NCI-H1436 (cell line): ENCODE data around the gene RAB11FIP4.

Source experiments
- DNase-seq: peaks from one replicate; lab custom pipeline; 2025; lab: John Stamatoyannopoulos, UW

RAB11FIP4 gene

DNA sequence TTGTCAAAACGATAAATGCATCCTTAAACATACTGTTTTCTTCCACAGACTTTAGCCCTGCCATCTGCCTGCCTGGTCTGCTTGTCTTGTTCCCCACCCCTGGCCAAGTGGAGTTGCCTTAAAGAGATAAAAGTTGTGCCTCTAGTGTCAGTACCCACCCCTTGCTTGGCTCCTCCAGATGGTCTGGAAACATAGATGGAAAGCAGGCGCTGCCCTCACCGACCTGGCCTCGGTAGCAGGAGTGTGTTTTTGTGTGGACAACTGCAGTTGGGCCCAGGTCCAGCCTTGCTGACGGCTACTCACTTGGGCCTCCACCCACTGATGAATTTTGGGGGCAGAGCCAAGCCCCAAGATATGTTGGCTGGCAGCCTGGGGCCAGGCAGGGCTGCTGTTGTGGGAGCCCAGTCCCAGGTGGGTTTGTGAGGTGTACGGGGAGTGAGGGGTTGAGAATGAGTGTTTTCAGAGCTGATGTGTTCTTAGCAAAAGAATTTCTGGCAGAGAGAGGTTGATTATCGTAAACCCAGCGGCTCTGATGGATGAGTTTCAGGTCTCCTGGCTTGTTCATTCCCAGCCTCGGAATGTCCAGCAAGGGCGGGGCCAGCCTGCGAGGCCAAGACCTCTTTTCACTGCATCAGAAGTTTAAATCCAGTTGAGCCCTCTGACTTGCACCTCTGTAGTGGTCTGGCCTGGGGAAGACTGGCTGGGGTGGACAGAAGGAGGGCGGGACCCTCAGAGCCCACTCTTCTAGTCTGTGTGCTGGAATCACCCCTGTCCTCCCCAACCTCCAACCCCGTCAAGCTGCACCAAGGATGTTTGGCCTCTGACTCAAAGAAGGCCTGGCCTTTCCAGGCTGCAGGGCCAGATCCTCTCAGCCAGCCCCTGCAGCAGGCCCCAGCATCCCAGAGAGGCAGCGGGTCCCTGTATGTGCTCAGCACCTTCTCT, 179.7 kb downstream of the RAB11FIP4 start:
- DNase-seq, result no peak

GRCh38 chr17:31572341-31572740, 180.9 kb downstream of the RAB11FIP4 start:
- no peak for DNase-seq

DNA sequence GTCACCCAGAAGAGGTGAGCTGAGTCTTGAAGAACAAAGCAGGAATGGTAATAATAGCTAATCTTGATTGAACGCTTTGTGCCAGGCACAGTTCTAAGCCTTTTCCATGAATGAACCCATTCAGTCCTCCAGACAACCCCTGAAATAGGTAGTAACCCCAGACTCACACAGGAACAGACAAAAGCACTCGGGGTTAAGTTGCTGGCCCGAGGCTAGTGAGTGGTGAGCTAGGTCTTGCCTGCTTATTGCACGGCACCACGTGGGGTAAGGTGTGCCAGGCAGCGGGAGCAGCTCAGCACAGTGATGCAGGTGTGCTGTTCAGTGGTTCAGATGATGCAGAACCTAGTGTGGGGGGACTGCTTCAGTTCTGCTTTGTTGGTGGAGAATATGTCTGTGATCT, 181.6 kb downstream of the RAB11FIP4 start:
- no peak for DNase-seq

DNA sequence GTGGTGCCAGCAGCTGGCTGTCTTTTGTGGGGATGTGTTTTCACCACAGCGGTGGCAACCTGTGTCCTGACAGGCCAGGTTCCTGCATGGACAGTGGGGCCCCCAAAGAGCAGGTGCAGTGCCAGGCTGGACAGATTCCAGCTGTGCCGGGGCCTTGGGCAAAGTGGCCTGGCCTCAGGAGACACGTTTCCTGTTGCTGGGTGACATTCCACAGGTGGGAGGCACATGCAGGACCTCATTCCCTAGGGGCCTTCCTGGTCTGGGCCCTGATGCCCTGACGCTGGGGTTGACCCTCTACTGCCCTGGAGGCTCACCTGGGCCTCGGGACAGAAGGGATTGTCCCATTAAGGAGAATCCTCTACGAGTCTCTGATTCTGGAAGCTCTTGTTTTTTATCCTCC, 182.4 kb downstream of the RAB11FIP4 start:
- no peak for DNase-seq

- DNase-seq, result no peak
These were observed 183.0 kb downstream of the RAB11FIP4 start for GRCh38 chr17:31574458-31574857.

DNA sequence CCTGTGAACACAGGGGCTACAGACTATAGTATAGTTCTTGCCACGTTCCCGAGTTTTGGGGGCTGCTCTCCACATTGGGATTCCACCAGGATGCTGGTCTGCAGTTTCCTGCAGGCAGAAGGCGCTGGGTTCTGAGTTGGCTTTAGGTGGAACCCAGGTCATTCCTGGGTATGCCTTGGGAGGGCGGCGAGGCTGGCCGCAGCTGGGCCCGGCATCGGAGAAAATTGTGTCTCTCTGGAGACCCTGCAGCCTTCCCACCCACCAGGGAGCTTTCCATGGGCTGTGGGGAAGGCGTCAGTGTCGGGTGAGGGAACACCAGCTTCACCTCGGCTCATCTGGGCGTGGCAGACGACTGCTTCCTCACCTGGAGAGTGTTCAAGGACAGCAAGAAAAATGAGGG, 183.6 kb downstream of the RAB11FIP4 start:
- no peak for DNase-seq

DNA sequence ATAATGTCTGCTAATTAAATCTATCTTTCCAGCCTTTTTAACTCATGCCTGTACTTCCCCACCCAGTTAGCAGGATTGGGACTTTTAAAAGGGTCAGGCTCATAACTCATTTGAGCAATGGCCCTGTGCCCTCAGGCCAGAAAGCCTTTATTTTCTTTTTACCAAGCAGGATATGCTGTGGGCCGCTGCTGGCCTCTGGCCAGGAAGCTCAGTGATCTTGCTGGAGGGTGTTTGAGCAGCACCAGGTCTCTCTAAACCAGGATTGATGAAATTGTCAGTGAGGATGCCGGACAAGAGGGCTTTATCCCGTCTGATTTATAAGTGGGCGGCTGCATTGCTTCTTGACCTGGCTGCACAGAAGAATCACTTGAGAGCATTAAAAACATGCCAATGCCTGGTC, 187.8 kb downstream of the RAB11FIP4 start:
- no peak for DNase-seq

- no peak for DNase-seq
These were observed 188.8 kb downstream of the RAB11FIP4 start for GRCh38 chr17:31580316-31580705.

DNA sequence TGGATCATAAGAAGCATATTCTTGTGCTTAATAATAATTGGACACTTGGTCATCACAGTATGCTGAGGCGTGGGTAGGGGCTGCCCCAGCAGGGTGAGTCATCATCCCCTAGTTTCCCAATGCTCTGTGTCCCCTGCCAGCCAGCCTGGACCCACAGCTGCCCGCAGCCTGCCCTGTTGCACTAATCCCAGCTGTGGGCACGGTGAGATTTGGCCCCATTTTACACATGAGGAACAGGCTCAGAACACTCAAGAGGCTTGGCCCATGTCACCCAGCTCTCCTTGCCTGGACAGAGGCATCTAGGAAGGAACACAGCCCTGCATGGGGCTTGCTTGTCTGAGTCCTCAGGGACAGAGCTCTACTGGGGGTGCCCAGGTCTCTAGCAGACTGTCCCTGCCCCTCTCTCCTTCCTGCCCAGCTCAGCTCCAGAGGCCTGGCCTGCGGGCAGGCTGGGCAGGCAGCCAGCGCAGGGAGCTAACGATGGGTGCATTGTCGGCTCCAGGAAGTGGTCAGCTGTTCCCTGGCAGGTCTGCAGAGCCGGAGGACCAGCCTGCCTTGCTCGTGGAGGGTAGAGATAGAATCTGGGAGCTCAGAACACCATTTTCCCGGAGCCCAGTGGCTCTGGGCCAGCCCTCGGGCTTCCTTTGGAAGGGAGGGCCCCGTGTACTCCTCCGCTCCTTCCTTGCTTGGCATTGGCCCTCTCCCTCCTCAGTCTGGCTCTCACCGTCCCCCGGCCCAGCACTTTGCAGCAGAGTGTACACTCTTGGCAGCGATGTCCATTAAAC, 189.4 kb downstream of the RAB11FIP4 start:
- no peak for DNase-seq

GRCh38 chr17:31581491-31581890, 190.0 kb downstream of the RAB11FIP4 start:
- DNase-seq, result no peak

DNA sequence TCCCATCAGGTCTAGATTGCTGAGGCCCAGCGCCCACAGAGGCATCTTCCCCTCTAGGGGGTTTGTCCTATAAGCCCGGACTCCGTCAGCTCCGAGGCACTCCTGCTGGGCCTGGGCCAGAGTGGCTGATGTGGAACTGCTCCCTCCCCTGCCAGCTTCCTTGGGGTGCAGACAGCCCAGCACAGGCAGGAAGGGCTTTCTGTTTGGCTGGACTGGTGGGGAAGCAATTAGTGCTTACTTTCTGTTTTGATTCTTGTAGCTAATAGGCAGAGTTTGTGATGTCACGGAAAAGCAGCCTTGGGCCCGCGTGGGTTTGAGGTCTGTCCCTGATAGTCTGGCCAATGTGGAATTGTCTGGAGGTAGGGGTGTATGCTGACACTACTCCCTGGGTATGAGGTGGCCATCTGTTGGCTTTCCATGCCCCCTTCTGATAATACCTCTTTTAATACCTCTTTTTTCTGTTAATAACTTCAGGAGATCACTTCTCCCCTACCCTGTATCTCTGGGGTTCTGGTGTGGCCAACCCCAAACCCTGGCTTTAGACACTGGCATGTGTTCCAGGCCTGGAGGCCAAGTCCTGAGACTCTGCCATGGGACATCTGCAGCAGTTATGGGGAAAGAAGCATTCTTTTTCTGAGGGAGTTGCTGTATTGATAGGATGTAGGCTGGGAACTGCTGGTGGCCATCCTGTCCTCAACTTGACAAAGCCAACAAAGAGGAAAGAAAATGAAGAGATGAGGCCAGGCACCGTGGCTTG, 190.9 kb downstream of the RAB11FIP4 start:
- no peak for DNase-seq

GRCh38 chr17:31583772-31584356, 192.4 kb downstream of the RAB11FIP4 start:
- DNase-seq, result no peak

- DNase-seq, result no peak
These were observed 193.2 kb downstream of the RAB11FIP4 start for GRCh38 chr17:31584438-31585279.

GRCh38 chr17:31585280-31585630, 193.8 kb downstream of the RAB11FIP4 start:
- no peak for DNase-seq

DNA sequence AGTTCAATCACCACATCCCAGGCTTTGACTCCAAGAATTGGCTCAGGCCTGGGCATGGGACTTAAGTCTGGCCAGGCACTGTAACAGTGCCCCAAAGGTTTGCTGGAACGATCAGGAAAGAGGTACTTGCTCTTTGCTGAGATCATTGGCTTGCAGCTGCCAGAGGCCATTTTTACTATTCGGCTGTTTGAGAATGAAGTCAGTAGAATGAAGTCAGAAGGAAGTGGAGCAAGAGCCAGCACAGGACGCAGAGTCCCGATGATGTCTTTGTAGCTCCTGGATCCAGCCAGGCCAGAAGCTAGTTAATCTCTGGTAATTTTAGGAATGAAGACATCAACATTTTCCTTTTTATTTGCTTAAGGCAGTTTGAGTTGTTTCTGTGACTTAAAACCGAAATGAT, 195.5 kb downstream of the RAB11FIP4 start:
- DNase-seq, result no peak

- no peak for DNase-seq
These were observed 196.0 kb downstream of the RAB11FIP4 start for GRCh38 chr17:31587462-31587861.
